H1 (cell line): Measurements from ENCODE around the gene FGF12. TPM values are rescaled to one million over a fixed set of nuclear protein-coding genes. Genes with fewer than 3 reads are reported as not detected.

Experiments
- CBX5 ChIP-seq: fragments of 300-800, 300-1000 bp; sonication (generic); IDR thresholded peaks from 2 replicates; pipeline ENCODE4 v1.7.1; 2016; ENCODE audit warnings: antibody characterized with exemption, low read length, low read depth
- CHD2 ChIP-seq: IDR thresholded peaks from 2 replicates; pipeline ENCODE4 v1.6.1; 2012; ENCODE audit warnings: low read length, improper control_type of control experiment
- EP300 ChIP-seq, 2 experiments: IDR thresholded peaks; 1 replicate in 1 of 2; 2 replicates in 1 of 2; pipeline ENCODE4 v1.6.1; 2011 to 2012; ENCODE audit warnings: low read depth in 2 of 2, low read length in 2 of 2, mild to moderate bottlenecking in 2 of 2, borderline replicate concordance in 1 of 2, inconsistent platforms in 1 of 2, moderate library complexity in 1 of 2
- KDM5A ChIP-seq: fragments of 200-600 bp; IDR thresholded peaks from 2 replicates; pipeline ENCODE4 v1.7.1; 2012; ENCODE audit warnings: mild to moderate bottlenecking, low read length, inconsistent platforms, mixed read lengths
- TCF12 ChIP-seq: IDR thresholded peaks from 2 replicates; pipeline ENCODE4 v1.6.1; 2011; ENCODE audit warnings: low read depth, mild to moderate bottlenecking, low read length
- polyA plus RNA-seq, 7 experiments: library from polyadenylated mRNA; depleted of rRNA in 3 of 7; stranded (reverse) in 5 of 7; unstranded in 2 of 7; fragments of >200 nt in 5 of 7; fragments of 200-250 nt in 2 of 7; gene quantifications; 1 replicate in 5 of 7; 2 replicates in 1 of 7; 4 replicates in 1 of 7; pipeline versions ENCODE4 v1.2.1 to v1.2.3, GENCODE V29; 2011 to 2013; ENCODE audit warnings: missing spikeins in 2 of 7, mixed read lengths in 2 of 7
- total RNA-seq: library from RNA; stranded (reverse); fragmentation: NEBNext Ultra II Directional; extraction: Animal tissue kit (Norgen Biotek cat#: 25700); gene quantifications from 2 replicates; pipeline ENCODE4 v1.2.1, GENCODE V29; 2021
- TF ChIP-seq, protein P1 (sequence below): IDR thresholded peaks from 2 replicates; pipeline ENCODE4 v1.6.1; 2012; ENCODE audit warnings: inconsistent platforms
- TF ChIP-seq, protein P2 (sequence below): IDR thresholded peaks from 2 replicates; pipeline ENCODE4 v1.6.1; 2011; ENCODE audit warnings: low read depth, mild to moderate bottlenecking, low read length; ENCODE audit not compliant: insufficient read depth
- TF ChIP-seq, protein P3 (sequence below): IDR thresholded peaks from 2 replicates; pipeline ENCODE4 v1.6.1; 2012; ENCODE audit warnings: inconsistent platforms

Gene FGF12
- total and polyA plus RNA-seq, 2 of the 8 experiments (the other 6 are each of a cell fraction or from before 2014, with no cell fraction given), result 4.1 to 16.6 TPM

DNA sequence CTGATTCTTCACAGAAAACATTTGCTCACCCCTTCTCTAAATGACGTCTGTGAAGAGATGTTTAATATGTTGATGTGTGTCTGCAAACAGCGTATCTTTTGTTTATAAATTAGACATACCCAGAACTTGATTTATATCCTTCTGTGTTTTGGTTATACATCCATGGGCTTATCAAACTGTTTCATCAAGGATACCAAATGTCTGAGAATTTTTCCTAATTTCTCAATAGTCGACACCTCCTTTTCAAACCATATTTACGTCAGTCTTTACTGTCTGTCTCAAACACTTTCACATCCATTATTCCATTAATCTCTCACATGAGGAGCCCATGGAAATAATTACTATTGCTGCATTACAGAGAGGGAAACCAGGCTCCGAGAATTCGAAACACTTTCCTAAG is 85.4 kb downstream of the FGF12 start (continued):
- TF ChIP-seq, protein P1, sequence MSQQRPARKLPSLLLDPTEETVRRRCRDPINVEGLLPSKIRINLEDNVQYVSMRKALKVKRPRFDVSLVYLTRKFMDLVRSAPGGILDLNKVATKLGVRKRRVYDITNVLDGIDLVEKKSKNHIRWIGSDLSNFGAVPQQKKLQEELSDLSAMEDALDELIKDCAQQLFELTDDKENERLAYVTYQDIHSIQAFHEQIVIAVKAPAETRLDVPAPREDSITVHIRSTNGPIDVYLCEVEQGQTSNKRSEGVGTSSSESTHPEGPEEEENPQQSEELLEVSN, result no peak
- TF ChIP-seq, protein P2, sequence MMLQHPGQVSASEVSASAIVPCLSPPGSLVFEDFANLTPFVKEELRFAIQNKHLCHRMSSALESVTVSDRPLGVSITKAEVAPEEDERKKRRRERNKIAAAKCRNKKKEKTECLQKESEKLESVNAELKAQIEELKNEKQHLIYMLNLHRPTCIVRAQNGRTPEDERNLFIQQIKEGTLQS, result no peak
- no peak for TF ChIP-seq EP300 (IDR thresholded peaks at IDR 0.05; ENCODE audit: borderline replicate concordance in 1 of 2, low read depth in 2 of 2, low read length in 2 of 2)
- no peak for TF ChIP-seq CBX5
- TF ChIP-seq, protein P3, sequence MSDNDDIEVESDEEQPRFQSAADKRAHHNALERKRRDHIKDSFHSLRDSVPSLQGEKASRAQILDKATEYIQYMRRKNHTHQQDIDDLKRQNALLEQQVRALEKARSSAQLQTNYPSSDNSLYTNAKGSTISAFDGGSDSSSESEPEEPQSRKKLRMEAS, result no peak
- TF ChIP-seq KDM5A, result no peak
- no peak for TF ChIP-seq TCF12
- no peak for TF ChIP-seq CHD2
